Smooth muscle cell (in vitro differentiated cells): ENCODE measurements around the gene PFDN4. TPM values are rescaled to one million over a fixed set of nuclear protein-coding genes. Genes with fewer than 3 reads are reported as not detected.
A peak's percentile ranks its signal among the peaks of the same experiment; 100 is the strongest.

Experiments used
- DNase-seq: peaks from one replicate; lab custom pipeline; 2025; ENCODE audit not compliant: unreplicated experiment; lab: John Stamatoyannopoulos, UW
- H2AFZ ChIP-seq: fragments of 200-600 bp; sonication (generic); 2 replicates; pipeline ENCODE4 v1.6.0; 2016; ENCODE audit warnings: antibody characterized with exemption, low read depth, mild to moderate bottlenecking
- H3F3A ChIP-seq: fragments of 200-600 bp; sonication (generic); 2 replicates; pipeline ENCODE4 v1.6.0; 2017; ENCODE audit warnings: antibody characterized with exemption, low read depth
- H3K27ac ChIP-seq: fragments of 200-600 bp; sonication (generic); 2 replicates; pipeline ENCODE4 v1.5.1; 2016; ENCODE audit warnings: low read depth, mild to moderate bottlenecking
- H3K27me3 ChIP-seq: fragments of 200-600 bp; sonication (generic); 2 replicates; pipeline ENCODE4 v1.6.1; 2016; ENCODE audit warnings: low read depth, mild to moderate bottlenecking
- H3K36me3 ChIP-seq: fragments of 200-600 bp; sonication (generic); 2 replicates; pipeline ENCODE4 v1.5.1; 2016; ENCODE audit warnings: low read depth
- H3K4me1 ChIP-seq: fragments of 200-600 bp; sonication (generic); 2 replicates; pipeline ENCODE4 v1.5.1; 2016; ENCODE audit warnings: low read depth
- H3K4me2 ChIP-seq: fragments of 200-600 bp; sonication (generic); 2 replicates; pipeline ENCODE4 v1.6.0; 2016; ENCODE audit warnings: mild to moderate bottlenecking
- H3K4me3 ChIP-seq: fragments of 200-600 bp; sonication (generic); 2 replicates; pipeline ENCODE4 v1.5.1; 2016; ENCODE audit warnings: mild to moderate bottlenecking
- H3K79me2 ChIP-seq: fragments of 200-600 bp; sonication (generic); 2 replicates; pipeline ENCODE4 v1.6.0; 2016; ENCODE audit warnings: low read depth, mild to moderate bottlenecking
- H3K9ac ChIP-seq: fragments of 200-600 bp; sonication (generic); 2 replicates; pipeline ENCODE4 v1.6.0; 2016; ENCODE audit warnings: low read depth
- H3K9me3 ChIP-seq: fragments of 200-600 bp; sonication (generic); replicated peaks from 2 replicates; pipeline ENCODE4 v1.5.1; 2016; ENCODE audit warnings: low read depth
- H4K20me1 ChIP-seq: fragments of 200-600 bp; sonication (generic); 2 replicates; pipeline ENCODE4 v1.6.0; 2016; ENCODE audit warnings: low read depth
- whole genome bisulfite sequencing: methylation state at CpG from one replicate; pipeline ENCODE4 v1.1.7; 2016; ENCODE audit warnings: low lambda C conversion rate; 5-methylcytosine and 5-hydroxymethylcytosine counted together
- polyA plus RNA-seq: library from polyadenylated mRNA; unstranded; fragments of >200 nt; fragmentation: Nextera tagmentation; extraction: Ambion mirVana; gene quantifications from 2 replicates; pipeline ENCODE4 v1.2.1, GENCODE V29; 2016
- total RNA-seq: library from RNA; depleted of rRNA; stranded (reverse); fragments of >200 nt; gene quantifications from 2 replicates; pipeline ENCODE4 v1.2.3, GENCODE V29; 2014
- TF ChIP-seq, protein P1 (sequence below): fragments of 200-600 bp; sonication (generic); IDR thresholded peaks from 2 replicates; pipeline ENCODE4 v1.5.1; 2017; ENCODE audit warnings: borderline replicate concordance, mild to moderate bottlenecking, antibody characterized with exemption; ENCODE audit not compliant: insufficient read depth, poor library complexity, severe bottlenecking

Gene PFDN4
- total and polyA plus RNA-seq, 2 experiments from 2014 or later = 47.6 to 240 TPM

DNA sequence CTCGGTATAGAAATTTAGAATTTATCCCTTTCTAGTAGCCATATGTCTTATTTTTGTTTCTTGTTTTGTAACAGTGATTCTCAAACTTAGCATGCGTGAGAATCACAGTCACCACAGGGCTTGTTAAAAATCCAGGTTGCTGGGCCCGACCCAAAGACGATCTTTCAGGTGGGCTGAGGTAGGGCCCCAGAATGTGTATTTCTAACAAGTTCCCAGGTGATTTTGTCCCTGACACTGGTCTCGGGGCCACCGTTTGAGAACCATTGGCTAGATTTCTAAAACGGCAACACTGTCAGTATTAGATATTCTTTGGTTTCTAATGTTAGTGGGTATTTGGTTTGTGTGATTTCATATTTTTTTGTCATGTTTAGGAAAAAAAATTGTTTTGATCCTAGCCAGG lies 9.9 kb downstream of the PFDN4 start:
- no peak overlapping the region for H2AFZ ChIP-seq
- H4K20me1 ChIP-seq = peaks cover 33% of the 10 kb centered on the region
- H3K79me2 ChIP-seq = peaks cover 27% of the 10 kb centered on the region
- no peak overlapping the region for H3K4me2 ChIP-seq
- H3F3A ChIP-seq = no peaks in the 10 kb centered on the region
- no peaks in the 10 kb centered on the region for H3K4me1 ChIP-seq
- no peaks in the 10 kb centered on the region for H3K9me3 ChIP-seq
- TF ChIP-seq, protein P1, sequence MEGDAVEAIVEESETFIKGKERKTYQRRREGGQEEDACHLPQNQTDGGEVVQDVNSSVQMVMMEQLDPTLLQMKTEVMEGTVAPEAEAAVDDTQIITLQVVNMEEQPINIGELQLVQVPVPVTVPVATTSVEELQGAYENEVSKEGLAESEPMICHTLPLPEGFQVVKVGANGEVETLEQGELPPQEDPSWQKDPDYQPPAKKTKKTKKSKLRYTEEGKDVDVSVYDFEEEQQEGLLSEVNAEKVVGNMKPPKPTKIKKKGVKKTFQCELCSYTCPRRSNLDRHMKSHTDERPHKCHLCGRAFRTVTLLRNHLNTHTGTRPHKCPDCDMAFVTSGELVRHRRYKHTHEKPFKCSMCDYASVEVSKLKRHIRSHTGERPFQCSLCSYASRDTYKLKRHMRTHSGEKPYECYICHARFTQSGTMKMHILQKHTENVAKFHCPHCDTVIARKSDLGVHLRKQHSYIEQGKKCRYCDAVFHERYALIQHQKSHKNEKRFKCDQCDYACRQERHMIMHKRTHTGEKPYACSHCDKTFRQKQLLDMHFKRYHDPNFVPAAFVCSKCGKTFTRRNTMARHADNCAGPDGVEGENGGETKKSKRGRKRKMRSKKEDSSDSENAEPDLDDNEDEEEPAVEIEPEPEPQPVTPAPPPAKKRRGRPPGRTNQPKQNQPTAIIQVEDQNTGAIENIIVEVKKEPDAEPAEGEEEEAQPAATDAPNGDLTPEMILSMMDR = no peak
- H3K9ac ChIP-seq = no peak overlapping the region
- no peak for DNase-seq
- H3K27me3 ChIP-seq = no peaks in the 10 kb centered on the region
- 95% methylated on average over 7 of the region's 7 CpGs for WGBS
- no peak overlapping the region for H3K4me3 ChIP-seq
- H3K36me3 ChIP-seq = peaks cover 8% of the 10 kb centered on the region
- H3K27ac ChIP-seq = no peak overlapping the region

DNA sequence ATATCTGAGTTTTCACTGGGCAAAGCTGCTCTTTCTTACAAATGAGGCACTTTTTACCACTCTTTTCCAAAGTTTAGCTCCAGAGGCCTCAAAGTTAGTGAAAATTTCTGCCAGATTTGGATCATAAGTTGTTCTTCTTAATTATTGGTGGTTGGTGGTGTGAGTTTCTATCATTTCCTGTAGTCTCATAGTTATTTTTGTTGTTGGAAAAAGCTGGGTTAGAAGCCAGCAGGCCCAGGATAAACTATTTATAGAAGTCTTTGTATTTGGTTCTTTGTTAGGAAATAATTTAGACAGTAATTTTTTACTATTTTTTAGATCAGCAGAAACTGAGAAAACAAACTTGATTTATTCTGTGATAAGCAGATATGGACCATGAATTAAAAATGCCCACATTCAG lies 10.6 kb downstream of the PFDN4 start:
- no peak overlapping the region for H3K9ac ChIP-seq
- no peaks in the 10 kb centered on the region for H3F3A ChIP-seq
- peaks cover 8% of the 10 kb centered on the region for H3K36me3 ChIP-seq
- TF ChIP-seq, protein P1 = no peak
- no peaks in the 10 kb centered on the region for H3K9me3 ChIP-seq
- H3K79me2 ChIP-seq = peaks cover 19% of the 10 kb centered on the region
- peaks cover 26% of the 10 kb centered on the region for H4K20me1 ChIP-seq
- H3K4me1 ChIP-seq = no peaks in the 10 kb centered on the region
- H2AFZ ChIP-seq = no peak overlapping the region
- no peak for DNase-seq
- no peak overlapping the region for H3K4me3 ChIP-seq
- no peaks in the 10 kb centered on the region for H3K27me3 ChIP-seq
- no peak overlapping the region for H3K27ac ChIP-seq
- no peak overlapping the region for H3K4me2 ChIP-seq

DNA sequence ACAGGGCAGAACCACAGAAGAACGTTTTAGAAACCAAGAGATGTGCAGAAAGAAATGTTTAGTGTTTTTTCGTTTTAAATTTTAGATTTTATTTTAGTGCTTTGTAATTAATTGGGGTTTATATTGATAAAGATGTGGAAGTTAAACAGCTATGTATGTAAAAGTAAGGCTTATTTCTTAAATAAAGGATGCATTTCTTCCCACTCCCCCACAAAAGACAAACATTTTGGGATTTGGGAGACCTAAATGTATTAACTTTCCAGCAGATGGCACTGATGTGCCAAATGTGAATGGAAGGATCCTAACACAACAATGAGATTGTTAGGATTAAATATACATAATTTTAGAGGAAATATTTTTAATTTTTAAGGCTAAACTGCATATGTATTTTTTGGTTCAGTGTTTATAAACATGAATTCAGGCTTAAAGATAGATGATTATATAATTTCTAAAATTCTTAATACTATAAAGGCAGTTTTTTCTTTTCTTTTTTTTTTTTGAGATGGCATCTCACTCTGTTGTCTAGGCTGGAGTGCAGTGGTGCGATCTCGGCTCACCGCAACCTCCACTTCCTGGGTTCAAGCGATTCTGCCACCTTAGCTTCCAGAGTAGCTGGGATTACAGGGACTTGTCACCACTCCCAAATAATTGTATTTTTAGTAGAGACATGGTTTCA lies 12.0 kb downstream of the PFDN4 start:
- Histone ChIP-seq H3K9me3 (no peaks in the 10 kb centered on the region), H2AFZ (no peak overlapping the region), H3F3A (no peaks in the 10 kb centered on the region), H3K4me1 (peaks cover 4% of the 10 kb centered on the region), H3K4me2 (no peak overlapping the region), H3K9ac (no peak overlapping the region), H3K27ac (no peak overlapping the region), H3K79me2 (peaks cover 5% of the 10 kb centered on the region), H4K20me1 (peaks cover 13% of the 10 kb centered on the region), H3K4me3 (no peak overlapping the region), H3K36me3 (peaks cover 8% of the 10 kb centered on the region), H3K27me3 (no peaks in the 10 kb centered on the region)
- TF ChIP-seq, protein P1 = peak; percentile 79
- DNase-seq = no peak
- WGBS = 81% methylated on average over 6 of the region's 6 CpGs

DNA sequence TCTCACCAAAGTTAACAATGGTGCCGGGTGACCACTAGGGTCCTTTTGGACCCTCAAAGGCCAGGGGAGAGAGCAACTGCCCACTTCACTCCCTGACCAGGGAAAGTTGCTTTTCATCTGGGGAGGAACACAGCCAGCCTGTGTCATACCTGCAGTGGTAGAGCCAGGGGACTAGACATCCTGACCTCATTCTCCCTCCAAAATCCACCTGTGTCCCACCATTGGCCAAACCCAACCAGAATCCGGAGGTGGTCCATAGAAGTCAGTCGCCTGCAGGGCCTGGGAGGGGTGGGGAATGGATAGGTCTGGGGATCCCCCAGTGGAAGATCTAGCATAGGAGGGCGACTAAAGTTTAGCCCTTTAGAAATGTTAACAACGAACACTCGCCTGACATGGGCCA lies 12.8 kb downstream of the PFDN4 start:
- H3K27ac ChIP-seq = no peak overlapping the region
- 99% methylated on average over 6 of the region's 6 CpGs for WGBS

More for the DNA sequence above, 12.8 kb downstream of the PFDN4 start:
- Histone ChIP-seq H2AFZ (no peak overlapping the region), H3F3A (no peaks in the 10 kb centered on the region), H3K4me3 (no peak overlapping the region), H3K4me2 (no peak overlapping the region), H3K79me2 (peaks cover 2% of the 10 kb centered on the region), H4K20me1 (peaks cover 6% of the 10 kb centered on the region), H3K36me3 (peaks cover 6% of the 10 kb centered on the region), H3K27me3 (no peaks in the 10 kb centered on the region), H3K9me3 (no peaks in the 10 kb centered on the region), H3K9ac (no peak overlapping the region), H3K4me1 (peaks cover 4% of the 10 kb centered on the region)
- TF ChIP-seq, protein P1 = no peak
- DNase-seq = no peak
